SK-N-MC (cell line): ENCODE results near the gene CNPPD1.

Experiments
- EZH2 ChIP-seq: fragments of 200-600 bp; sonication (generic); IDR thresholded peaks from one replicate; pipeline ENCODE4 v1.6.1; 2017; ENCODE audit warnings: antibody characterized with exemption
- POLR2AphosphoS5 ChIP-seq: IDR thresholded peaks from 2 replicates; pipeline ENCODE4 v1.6.1; 2012; ENCODE audit warnings: mild to moderate bottlenecking, low read depth, low read length, borderline replicate concordance

- TF ChIP-seq POLR2AphosphoS5 = no peak
- TF ChIP-seq EZH2 = no peak
Observed at GRCh38 chr2:219175928-219176817, 552 bp downstream of the CNPPD1 start.
